NB4 (cell line): Measurements from ENCODE around the gene GATAD2B.

Experiments used
- CTCF ChIP-seq: IDR thresholded peaks from one replicate; pipeline ENCODE4 v1.5.1; 2012; ENCODE audit warnings: low read depth, low read length
- MYC ChIP-seq: IDR thresholded peaks from 2 replicates; pipeline ENCODE4 v1.6.1; 2011; ENCODE audit warnings: low read depth, low read length

GRCh38 chr1:153827168-153827964 is 95.4 kb downstream of the GATAD2B start:
- TF ChIP-seq MYC (no peak), CTCF (no peak)
